Ecto neural progenitor cell (in vitro differentiated cells): ENCODE measurements around the gene KLHDC7A.

Experiments used
- DNase-seq: peaks from one replicate; pipeline ENCODE4 v3.0.0-alpha.2; 2018; ENCODE audit warnings: low spot score

KLHDC7A gene

DNA sequence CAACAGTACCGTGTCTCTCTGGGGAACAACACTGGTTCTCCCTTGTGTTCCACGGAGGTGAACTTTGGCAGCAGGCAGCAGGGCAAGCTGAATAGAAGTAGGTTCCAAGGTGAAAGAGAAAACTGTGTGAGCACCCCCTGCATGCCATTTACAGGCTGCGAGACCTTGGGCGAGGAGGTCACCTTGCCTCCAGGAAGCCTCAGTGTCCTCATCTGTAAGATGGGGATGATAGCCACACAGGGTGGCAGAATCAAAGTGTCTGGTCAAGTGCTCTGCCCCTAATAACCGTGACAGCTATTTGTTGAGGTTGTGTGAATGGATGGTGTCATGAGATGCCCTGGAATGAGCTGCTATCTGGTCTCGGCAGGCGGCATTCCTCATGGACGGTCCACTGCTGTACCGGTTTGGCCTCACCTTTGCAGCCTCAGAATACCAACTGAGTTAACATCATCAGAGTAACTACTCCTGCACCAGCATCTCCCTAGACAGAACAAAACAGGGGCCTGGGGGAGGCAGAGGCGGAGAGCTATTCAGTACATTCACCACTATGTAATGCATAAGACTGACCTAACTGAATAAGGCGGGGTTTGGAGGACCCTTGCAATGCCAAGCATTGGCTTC, 7.4 kb upstream of the KLHDC7A start:
- no peak for DNase-seq

DNA sequence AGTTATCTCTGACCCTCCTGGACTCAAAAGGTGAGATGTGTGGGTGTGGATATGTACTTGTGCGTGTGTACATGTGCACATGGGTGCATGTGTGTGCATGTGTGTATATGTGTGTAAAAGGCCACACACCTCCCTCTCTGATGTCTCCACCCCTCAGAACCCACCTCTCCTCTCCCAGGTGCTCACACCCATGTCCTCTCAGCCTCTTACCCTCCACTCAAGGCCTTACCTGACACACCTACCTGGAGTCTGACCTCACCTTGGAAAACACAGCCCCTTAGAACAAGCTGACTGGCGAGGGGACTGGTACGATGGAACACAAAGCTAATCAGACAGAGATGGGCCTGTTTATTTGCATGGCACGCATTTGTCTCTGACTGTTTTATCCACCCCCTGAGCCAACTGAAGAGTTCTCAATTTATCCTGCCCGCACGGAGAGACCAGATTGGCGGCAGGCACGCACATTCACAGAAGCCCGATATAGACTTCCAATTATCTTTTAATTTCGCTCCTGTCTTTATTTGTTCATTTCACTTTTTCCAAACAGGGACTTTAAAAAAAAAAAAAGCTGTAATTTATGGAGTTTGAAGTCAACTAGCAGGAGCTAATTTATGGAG, 6.1 kb upstream of the KLHDC7A start:
- no peak for DNase-seq

DNA sequence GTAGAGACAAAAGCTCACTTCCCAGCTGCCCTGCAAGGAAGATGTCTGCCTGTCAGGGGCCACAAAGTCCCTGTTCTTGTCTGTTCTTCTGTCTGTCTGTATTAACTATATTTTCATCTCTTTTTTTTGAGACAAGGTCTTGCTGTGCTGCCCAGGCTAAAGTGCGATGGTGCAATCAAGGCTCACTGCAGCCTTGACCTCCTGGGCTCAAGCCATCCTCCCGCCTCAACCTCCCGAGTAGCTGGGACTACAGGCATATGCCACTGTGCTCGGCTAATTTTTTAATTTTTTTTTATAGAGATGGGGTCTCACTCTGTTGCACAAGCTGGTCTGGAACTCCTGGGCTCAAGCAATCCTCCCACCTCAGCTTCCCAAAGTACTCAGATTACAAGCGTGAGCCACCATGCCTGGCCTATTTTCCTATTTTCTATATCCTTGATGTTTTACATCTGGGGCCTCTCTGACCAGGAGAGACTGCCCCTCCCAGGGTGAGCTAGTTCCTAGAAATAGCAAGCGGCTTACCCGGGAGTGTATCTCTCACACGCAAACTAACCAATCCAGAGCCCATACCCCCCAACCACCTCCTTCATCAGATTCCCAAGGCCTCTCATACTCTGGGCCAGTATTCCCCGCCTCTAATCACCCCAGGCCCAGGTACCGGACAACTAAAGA, 5.4 kb upstream of the KLHDC7A start:
- DNase-seq, result no peak

DNA sequence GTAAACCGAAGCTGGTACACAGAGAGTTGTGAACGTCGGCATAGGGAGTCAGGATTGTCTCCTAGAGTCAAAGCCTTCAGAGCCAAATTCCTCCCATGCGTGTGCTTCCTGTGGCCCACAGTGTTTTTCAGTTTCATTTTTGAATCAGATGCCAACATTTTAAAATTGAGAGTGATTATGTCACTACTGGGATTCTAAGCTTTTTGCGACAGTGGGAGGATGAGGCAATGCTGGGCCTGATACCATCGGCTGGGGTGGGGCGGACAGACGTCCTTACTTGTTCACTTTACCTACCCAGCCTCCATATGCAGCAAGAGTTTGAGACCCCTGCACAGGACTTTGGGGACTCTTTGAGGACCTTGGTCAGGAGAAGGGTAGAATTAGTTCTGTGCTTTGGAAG, 1.3 kb upstream of the KLHDC7A start:
- DNase-seq, result no peak

DNA sequence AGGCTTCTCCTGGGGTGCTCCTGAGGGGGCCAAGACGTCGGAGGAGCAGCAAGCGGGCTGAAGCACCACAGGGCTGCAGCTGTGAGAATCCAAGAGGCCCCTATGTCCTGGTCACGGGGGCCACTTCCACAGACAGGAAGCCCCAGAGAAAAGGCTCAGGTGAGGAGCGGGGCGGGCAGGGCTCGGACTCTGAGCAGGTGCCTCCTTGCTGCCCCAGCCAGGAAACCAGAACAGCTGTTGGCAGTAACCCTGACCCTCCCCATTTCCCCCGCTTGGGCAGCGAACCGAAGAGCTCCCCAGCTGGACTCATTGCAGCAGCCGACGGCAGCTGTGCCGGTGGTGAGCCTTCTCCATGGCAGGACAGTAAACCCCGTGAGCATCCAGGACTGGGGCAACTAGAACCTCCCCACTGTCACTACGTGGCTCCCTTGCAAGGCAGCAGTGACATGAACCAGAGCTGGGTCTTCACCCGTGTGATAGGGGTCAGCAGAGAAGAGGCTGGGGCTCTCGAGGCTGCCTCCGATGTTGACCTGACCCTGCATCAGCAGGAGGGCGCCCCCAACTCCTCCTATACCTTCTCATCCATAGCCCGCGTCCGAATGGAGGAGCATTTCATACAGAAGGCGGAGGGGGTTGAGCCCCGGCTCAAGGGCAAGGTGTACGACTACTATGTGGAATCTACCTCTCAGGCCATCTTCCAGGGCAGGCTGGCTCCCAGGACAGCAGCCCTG, 625 bp downstream of the KLHDC7A start:
- no peak for DNase-seq

DNA sequence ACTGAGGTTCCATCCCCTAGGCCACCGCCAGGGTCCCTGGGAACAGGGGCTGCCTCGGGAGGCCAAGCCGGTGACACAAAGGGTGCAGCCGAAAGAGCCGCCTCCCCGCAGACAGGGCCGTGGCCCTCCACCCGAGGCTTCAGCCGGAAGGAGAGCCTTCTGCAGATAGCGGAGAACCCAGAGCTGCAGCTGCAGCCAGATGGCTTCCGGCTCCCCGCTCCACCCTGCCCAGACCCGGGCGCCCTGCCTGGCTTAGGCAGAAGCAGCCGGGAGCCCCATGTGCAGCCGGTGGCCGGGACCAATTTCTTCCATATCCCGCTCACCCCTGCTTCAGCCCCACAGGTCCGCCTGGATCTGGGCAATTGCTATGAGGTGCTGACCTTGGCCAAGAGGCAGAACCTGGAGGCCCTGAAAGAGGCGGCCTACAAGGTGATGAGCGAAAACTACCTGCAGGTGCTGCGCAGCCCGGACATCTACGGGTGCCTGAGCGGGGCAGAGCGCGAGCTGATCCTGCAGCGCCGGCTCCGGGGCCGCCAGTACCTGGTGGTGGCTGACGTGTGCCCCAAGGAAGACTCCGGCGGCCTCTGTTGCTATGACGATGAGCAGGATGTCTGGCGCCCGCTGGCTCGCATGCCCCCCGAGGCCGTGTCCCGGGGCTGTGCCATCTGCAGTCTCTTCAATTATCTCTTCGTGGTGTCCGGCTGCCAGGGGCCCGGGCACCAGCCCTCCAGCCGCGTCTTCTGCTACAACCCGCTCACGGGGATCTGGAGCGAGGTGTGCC, 1.4 kb downstream of the KLHDC7A start:
- no peak for DNase-seq

DNA sequence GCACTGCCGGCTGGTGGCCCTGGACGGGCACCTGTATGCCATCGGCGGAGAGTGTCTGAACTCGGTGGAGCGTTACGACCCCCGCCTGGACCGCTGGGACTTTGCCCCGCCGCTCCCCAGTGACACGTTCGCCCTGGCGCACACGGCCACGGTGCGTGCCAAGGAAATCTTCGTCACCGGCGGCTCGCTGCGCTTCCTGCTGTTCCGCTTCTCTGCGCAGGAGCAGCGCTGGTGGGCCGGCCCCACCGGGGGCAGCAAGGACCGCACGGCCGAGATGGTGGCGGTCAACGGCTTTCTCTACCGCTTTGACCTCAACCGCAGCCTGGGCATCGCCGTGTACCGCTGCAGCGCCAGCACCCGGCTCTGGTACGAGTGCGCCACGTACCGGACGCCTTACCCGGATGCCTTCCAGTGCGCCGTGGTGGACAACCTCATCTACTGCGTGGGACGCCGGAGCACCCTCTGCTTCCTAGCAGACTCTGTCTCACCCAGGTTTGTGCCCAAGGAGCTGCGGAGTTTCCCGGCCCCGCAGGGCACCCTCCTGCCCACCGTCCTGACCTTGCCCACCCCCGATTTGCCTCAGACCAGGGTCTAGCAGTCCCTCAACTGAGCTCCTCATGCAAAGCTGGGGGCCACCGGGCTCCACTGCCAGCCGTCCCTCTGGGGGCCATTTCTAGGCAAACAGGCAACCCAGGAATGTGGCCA, 2.1 kb downstream of the KLHDC7A start:
- no peak for DNase-seq

DNA sequence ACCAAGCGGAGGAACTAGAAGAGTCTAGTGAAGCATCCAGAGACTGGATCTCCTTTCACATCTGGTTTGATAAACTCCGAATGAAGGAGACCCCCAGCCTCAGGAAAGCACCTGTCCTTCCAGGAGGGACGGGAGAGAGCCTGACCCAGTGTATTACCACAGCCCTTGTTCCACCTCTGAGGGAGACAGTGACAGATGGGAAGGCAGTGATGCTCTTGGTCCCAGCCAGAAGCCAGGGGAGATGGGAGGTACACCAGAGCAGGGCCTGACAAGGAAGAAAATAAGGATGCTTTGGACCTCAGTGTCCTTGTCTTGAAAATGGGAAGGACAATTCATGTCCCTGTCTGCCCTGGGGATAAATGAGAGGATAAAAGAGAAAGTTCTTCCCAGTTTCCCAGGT, 3.5 kb downstream of the KLHDC7A start:
- DNase-seq, result no peak

DNA sequence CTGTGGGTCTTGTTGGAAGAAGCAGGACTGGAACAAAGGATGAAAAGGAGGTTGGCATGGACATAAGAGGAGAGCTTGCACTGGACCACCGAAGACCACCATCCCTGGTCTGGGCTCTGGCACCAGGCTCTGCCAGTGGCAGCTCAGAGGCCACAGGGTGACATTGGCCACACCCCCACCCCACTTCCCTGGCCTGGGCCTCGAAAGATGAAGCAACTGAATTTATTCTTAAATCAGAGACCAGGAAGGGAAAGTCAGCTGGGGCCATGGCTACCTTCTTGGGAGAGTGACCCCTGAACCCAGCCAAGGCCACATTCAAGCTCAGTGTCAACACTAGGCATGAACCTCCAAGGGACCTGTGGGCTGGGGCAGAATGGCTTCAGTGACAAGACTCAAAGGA, 4.0 kb downstream of the KLHDC7A start:
- no peak for DNase-seq

DNA sequence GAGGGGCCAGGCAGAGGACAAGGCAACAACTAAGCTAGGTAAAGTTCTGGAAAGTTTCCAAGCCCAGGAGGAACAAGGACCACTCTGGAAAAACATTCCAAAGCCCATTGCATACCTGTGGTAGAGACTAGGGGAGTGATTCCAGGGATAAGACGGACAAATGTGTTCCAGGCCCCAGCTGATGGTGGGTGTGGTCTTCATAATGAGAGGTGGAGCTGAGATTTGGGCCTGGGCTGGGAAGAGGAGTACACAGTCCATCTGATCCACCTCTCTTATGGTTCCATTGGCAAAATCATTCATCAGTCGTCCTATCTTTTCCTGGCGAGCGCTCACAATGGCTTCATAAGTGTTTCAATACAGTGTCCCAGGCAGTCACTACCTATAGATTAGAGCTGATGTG, 4.5 kb downstream of the KLHDC7A start:
- no peak for DNase-seq

DNA sequence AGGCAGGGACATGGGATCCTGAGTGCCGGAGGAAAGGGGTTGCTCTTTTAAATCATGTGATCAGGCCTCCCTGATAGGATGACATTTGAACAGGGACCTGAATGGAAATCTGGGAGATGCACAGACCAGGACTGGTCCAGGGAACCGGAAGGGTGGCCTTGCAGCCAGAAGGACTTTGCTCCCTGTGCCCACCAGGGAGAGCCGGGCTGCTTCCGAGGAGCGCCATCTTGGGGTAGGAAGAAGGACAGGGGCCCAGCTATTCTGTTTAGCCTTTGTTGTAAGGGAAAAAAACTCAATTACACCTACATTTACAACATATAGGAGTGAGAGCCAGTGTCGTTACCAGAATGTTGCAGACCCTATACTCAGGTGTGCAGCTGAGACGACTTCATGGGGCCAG, 5.5 kb downstream of the KLHDC7A start:
- no peak for DNase-seq

DNA sequence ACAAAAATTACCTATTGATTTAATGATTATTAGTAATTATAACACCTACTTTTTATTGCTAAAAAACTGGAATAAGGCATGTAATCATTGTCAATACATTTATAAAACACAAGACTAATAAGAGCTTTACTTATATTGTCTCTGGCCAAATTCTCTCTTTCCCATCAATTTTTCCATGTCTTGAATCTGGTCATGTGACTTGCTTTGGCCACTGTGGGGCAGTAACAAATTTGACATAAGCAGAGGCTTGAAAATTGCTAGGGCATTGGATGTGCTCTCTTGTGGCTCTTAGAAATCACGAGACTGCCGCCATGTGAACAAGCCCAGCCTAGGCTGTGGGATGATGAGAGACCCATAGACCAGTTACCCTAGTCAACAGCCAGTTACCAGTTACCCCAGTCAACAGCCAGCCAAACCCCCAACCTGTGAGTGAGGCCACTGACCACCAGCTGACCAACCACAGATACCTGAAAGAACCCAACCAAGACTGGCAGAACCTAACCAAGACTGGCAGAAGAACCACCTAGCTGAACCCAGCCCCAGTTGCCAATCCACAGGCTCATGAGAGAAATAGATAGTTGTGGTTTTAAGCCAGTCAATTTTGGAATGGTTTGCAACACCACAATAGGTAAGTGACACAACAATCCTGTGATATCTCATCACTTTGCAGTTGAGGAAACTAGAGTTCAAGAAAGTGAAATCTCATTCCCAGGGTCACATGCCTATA, 8.8 kb downstream of the KLHDC7A start:
- no peak for DNase-seq

DNA sequence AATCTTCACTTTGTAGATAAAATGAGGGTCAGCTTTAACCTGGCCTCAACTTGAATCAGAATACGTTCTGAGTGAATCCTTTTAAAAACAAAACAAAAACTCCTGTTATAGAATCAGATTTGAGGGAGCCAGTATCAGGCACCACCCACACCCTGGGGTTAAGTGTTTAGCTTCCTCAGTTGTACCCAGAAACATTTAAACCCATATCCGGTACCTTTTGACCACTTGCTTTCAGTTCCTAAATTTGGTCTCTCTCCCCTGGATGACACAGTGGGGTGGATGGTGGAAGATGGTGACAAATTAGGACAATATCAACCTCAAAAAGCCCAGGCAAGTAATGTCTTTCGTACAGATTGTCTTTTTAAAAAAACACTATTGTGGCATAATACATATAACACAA, 10.4 kb downstream of the KLHDC7A start:
- DNase-seq, result no peak

DNA sequence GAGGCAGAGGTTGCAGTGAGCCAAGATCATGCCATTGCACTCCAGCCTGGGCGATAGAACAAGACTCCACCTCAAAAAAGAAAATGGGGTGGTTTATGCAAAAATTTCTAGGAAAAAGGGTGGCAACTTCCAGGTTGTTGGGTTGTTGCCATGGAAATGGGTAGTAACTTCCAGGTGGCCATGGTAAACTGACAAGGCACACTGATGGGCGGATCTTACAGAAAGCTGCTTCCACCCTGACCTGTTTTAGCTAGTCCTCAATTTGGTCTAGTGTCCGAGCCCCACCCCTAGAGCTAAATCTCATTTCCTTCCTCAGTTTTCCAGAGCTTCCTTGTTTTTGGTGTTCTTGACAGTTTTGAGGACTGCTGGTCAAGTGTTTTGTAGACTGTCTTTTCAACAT, 13.6 kb downstream of the KLHDC7A start:
- DNase-seq, result no peak

DNA sequence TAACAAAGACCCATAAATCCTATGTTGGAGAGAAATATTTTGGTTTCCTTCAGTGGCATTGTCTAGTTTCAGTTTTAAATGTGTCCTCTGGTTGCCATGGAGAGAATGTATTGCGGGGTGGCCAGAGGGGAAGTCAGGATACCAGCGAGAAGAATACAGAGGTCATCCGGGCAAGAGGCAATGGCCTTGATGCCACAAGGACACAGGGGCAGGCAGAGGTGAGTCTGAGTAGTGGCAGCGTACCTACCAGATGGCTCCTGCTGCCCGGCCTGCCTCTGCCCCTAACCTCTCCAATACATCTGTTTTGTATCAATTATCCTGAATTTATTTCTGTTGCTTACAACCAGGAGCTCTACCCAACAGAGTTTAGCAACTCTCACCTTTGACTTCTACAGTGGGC, 14.9 kb downstream of the KLHDC7A start:
- DNase-seq, result no peak

DNA sequence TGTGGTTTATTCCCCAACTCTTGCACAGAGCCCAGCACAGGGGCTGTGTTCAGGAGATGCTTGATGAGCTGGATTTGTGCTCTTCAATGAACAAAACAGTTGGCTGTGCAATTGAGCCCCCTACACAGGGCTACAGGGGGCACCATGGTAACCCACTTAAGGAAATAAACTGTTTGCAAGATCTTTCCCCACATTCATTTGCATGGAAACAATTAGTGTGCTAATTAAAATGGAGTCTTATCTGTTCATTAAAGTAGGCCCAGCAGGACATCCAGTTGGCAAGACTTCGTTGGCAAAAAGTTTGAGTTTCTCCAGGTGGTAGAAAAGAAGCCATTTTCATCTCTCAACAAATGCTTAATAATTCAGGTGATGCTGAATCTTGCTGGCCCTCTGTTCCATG, 15.3 kb downstream of the KLHDC7A start:
- no peak for DNase-seq

DNA sequence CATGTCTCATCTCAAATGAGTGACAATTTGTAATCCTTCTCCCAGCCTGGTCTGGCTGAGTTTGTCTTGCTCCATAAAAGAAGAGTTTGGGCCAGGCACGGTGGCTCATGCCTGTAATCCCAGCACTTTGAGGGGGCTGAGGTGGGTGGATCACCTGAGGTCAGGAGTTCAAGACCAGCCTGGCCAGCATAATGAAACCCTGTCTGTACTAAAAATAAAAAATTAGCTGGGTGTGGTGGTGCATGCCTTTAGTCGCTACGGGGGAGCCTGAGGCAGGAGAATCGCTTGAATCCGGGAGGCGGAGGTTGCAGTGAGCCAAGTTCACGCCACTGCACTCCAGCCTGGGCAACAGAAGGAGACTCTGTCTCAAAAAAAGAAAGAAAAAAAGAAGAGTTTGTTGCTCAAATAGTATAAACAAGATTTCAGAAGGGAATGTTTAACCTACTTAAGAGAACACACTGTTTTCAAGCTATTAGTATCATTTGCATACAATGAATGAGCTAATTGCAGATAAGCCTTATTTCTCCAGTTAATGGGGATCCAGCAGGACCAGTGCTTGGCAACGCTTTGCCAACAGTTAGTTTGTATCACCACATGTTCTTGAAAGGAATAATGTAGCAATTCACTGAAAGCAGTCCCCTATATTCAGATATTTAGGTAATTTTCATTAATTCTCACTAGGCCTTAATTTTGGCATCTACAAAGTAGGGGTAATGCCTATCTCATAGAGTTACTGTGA, 15.9 kb downstream of the KLHDC7A start:
- DNase-seq, result no peak

DNA sequence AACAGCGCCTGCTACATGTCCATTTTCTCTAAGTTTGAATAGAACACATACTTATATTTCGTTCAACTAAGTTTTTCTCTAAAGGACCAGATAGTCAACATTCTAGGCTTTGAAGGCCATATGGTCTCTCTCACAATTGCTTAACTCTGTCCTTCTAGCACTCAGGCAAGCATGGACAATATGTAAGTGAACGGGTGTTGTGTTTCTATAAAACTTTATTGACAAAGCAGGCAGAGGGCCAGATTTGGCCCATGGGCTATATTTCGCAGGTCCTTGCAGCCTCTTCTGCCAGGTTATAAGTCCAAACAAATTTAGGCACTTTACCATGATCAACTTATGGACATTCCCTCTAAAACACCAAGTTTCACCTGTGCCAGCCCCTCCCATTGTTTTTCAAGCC, 21.1 kb downstream of the KLHDC7A start:
- DNase-seq, result no peak

DNA sequence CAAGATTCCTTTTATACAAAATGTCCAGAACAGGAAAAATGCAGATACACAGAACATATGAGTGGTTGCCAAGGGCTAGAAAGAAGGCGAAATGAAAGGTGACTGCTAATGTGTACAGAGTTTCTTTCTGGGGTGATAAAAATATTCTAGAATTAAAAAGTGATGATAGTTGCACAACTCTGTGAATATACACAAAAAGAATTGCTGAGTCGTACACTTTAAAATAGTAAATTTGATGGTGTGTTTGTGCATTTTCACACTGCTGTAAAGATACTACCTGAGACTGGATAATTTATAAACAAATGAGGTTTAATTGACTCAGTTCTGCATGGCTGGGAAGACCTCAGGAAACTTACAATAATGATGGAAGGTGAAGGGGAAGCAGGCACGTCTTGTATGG, 23.9 kb downstream of the KLHDC7A start:
- no peak for DNase-seq

DNA sequence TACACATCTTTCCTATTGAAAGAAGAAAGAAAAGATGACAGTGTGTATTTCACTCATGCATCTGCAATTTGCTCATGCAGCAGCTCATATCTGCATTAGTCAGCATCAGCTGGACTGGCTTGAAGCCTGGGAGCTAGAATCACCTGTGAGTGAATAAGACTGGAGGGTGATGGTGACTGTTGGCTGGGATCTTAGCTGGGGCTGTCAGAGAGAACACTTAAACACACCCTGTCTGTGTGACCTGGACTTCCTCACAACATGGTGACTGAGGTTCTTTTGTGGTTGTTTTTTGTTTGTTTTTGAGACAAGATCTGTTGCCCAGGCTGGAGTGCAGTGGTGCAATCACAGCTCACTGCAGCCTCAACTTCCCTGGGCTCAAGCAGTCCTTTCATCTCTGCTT, 24.9 kb downstream of the KLHDC7A start:
- no peak for DNase-seq
